ACC112 (cell line): Measurements from ENCODE around the gene ANAPC1.
"Not testable (repeated sequence)": the region's sequence is repeated elsewhere in the genome, so short reads cannot be mapped to it uniquely, and the experiment has no call there.

Experiments used
- H2AFZ ChIP-seq: fragments of 200-600 bp; sonication (generic); one replicate; pipeline ENCODE4 v1.6.0; 2017; ENCODE audit warnings: antibody characterized with exemption, low read length; ENCODE audit not compliant: unreplicated experiment
- H3K27ac ChIP-seq: fragments of 200-600 bp; sonication (generic); 2 replicates; pipeline ENCODE4 v1.5.1; 2014; ENCODE audit warnings: low read depth, mild to moderate bottlenecking, antibody characterized with exemption, low read length, moderate library complexity
- H3K27me3 ChIP-seq: fragments of 200-600 bp; sonication (generic); 2 replicates; pipeline ENCODE4 v1.6.1; 2014; ENCODE audit warnings: mild to moderate bottlenecking, antibody characterized with exemption, low read length, moderate library complexity, mixed read lengths; ENCODE audit not compliant: insufficient read depth
- H3K36me3 ChIP-seq: fragments of 200-600 bp; sonication (generic); 2 replicates; pipeline ENCODE4 v1.6.1; 2016; ENCODE audit warnings: mild to moderate bottlenecking, antibody characterized with exemption, low read length, moderate library complexity, mixed read lengths; ENCODE audit not compliant: insufficient read depth
- H3K4me1 ChIP-seq: fragments of 200-600 bp; sonication (generic); one replicate; pipeline ENCODE4 v1.6.1; 2016; ENCODE audit warnings: low read length, mixed read lengths; ENCODE audit not compliant: insufficient read depth, unreplicated experiment, control insufficient read depth
- H3K4me3 ChIP-seq: fragments of 200-600 bp; sonication (generic); 2 replicates; pipeline ENCODE4 v1.5.1; 2014; ENCODE audit warnings: mild to moderate bottlenecking, low read depth, low read length
- H3K79me2 ChIP-seq: fragments of 200-600 bp; sonication (generic); one replicate; pipeline ENCODE4 v1.6.0; 2016; ENCODE audit warnings: low read length; ENCODE audit not compliant: control insufficient read depth, unreplicated experiment, insufficient read depth

ANAPC1 gene

GRCh38 chr2:111760697-111761284, 123.2 kb downstream of the ANAPC1 start:
- not testable (repeated sequence) for H2AFZ ChIP-seq, H3K27me3 ChIP-seq, H3K79me2 ChIP-seq, H3K4me3 ChIP-seq, H3K27ac ChIP-seq, H3K4me1 ChIP-seq, H3K36me3 ChIP-seq

- not testable (repeated sequence) for H3K36me3 ChIP-seq, H3K27ac ChIP-seq, H3K4me3 ChIP-seq, H2AFZ ChIP-seq, H3K27me3 ChIP-seq, H3K4me1 ChIP-seq, H3K79me2 ChIP-seq
These were observed 131.5 kb downstream of the ANAPC1 start for GRCh38 chr2:111752533-111752932.

GRCh38 chr2:111750641-111751040, 133.4 kb downstream of the ANAPC1 start:
- not testable (repeated sequence) for H3K27ac ChIP-seq, H2AFZ ChIP-seq

DNA sequence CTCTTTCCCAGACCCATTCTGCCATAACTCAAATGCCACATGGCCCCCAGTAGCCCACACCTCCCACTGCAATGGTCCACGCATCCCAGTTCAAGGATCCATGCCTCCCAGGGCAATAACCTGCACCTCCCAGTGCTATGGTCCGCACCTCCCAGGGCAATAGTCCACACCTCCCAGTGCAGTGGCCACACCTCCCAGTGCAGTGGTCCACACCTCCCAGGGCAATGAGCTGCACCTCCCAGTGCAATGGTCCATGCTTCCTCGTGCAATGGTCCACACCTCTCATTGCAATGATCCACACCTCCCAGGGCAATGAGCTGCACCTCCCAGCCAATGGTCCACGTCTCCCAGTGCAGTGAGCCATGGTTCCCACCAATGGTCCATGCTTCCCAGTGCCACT, 135.6 kb downstream of the ANAPC1 start:
- not testable (repeated sequence) for H3K79me2 ChIP-seq, H3K36me3 ChIP-seq, H3K27me3 ChIP-seq, H3K4me1 ChIP-seq, H2AFZ ChIP-seq, H3K27ac ChIP-seq, H3K4me3 ChIP-seq

More at GRCh38 chr2:111750641-111751040, 133.4 kb downstream of the ANAPC1 start:
- not testable (repeated sequence) for H3K4me1 ChIP-seq, H3K36me3 ChIP-seq, H3K27me3 ChIP-seq, H3K4me3 ChIP-seq, H3K79me2 ChIP-seq

GRCh38 chr2:111747410-111748115, 136.4 kb downstream of the ANAPC1 start:
- H2AFZ ChIP-seq, H3K27me3 ChIP-seq, H3K4me1 ChIP-seq, H3K27ac ChIP-seq, H3K36me3 ChIP-seq, H3K79me2 ChIP-seq, H3K4me3 ChIP-seq: not testable (repeated sequence)

GRCh38 chr2:111744751-111745150, 139.2 kb downstream of the ANAPC1 start:
- H3K4me3 ChIP-seq, H3K27ac ChIP-seq, H3K36me3 ChIP-seq, H2AFZ ChIP-seq, H3K79me2 ChIP-seq, H3K4me1 ChIP-seq, H3K27me3 ChIP-seq: not testable (repeated sequence)

DNA sequence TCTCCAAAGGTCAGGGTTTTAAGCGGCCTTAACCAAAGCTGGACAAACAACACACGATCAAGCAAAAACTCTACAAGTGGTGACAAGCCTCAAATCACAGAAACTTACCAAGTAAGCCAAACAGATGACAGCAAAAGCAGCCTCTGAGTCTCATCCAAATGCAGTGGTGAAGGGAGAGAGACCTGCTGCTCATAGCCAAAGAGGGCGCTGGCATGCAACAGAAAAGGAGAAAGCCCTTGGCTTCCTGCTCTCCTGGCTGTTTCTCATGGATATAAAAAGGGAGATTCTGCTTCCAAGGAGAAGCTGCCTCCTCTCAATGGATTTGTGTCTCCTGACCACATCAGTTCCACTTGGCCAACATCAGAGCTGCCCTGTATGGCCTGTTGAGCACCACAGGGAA, 142.5 kb downstream of the ANAPC1 start:
- H3K4me3 ChIP-seq, H3K4me1 ChIP-seq, H3K79me2 ChIP-seq, H3K36me3 ChIP-seq, H2AFZ ChIP-seq, H3K27ac ChIP-seq, H3K27me3 ChIP-seq: not testable (repeated sequence)

GRCh38 chr2:111735838-111736721, 147.9 kb downstream of the ANAPC1 start:
- not testable (repeated sequence) for H3K4me1 ChIP-seq, H3K27me3 ChIP-seq, H3K36me3 ChIP-seq, H3K79me2 ChIP-seq, H2AFZ ChIP-seq, H3K27ac ChIP-seq
- H3K4me3 ChIP-seq, result 0 out of 2 replicates have a peak overlapping the region, but pooled peaks have one; percentile 9

- H3K36me3 ChIP-seq, H3K27ac ChIP-seq, H3K4me1 ChIP-seq, H3K4me3 ChIP-seq, H3K79me2 ChIP-seq, H2AFZ ChIP-seq, H3K27me3 ChIP-seq: not testable (repeated sequence)
These were observed 148.6 kb downstream of the ANAPC1 start for GRCh38 chr2:111735420-111735819.

DNA sequence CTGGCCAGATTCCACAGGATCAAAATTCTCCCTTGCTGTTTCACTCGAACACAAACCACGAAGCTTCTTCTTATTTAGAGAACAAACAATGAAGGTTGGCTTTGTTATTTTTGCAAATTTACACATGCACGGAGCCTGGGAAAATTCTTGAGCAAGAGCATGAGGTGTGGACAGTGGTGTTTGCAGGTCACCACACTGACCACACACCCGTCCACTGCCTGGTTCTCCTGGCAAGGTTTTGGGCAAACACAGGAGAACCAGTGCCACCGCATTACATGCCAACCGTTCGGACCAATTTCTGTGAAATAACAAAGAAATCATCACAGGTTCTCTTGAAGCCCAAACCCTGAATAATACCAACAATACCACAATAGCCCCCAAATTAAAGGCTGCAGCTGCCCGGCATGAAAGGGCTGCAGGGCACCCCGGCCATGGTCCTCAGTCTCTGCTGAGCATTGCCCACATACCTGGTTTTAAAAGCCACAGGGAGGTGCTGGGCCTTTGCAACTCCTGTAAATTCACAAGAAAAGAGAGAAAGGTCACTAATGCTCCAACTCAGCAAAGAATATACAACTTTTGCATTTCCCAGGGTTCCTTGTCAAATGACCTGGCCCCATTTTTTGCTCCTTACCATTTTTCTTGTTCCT, 154.1 kb downstream of the ANAPC1 start:
- not testable (repeated sequence) for H3K79me2 ChIP-seq, H3K4me1 ChIP-seq, H3K36me3 ChIP-seq

More for the DNA sequence above, 154.1 kb downstream of the ANAPC1 start:
- not testable (repeated sequence) for H2AFZ ChIP-seq, H3K27ac ChIP-seq, H3K4me3 ChIP-seq, H3K27me3 ChIP-seq
